Heart right ventricle (tissue), 16 donors: Measurements from ENCODE around the gene NUDCD2. TPM values are rescaled to one million over a fixed set of nuclear protein-coding genes. Genes with fewer than 3 reads are reported as not detected.
"Not testable (repeated sequence)": the region's sequence is repeated elsewhere in the genome, so short reads cannot be mapped to it uniquely, and the experiment has no call there.

Experiments used
- ATAC-seq, 8 donors: fragments of 200-7000 bp; cut with Tn5 transposase; one replicate each; pipeline ENCODE4 v1.9.1; 2020; ENCODE audit warnings: mild to moderate bottlenecking in 8 of 8, moderate library complexity in 8 of 8, moderate number of reproducible peaks in 1 of 8
- DNase-seq, 2 donors: peaks; one replicate each; pipeline ENCODE4 v3.0.0-alpha.2; 2020
- H3K27ac ChIP-seq, 10 donors: fragments of 200-600 bp; sonication (generic) in 2 of 10; one replicate each; pipeline versions ENCODE4 v1.5.0 to v1.8.0; 2020 to 2022; ENCODE audit warnings: mild to moderate bottlenecking in 3 of 10
- H3K27me3 ChIP-seq, 7 donors: fragments of 200-600 bp; one replicate each; pipeline ENCODE4 v1.8.0; 2021 to 2022; ENCODE audit warnings: mild to moderate bottlenecking in 2 of 7
- H3K36me3 ChIP-seq, 9 donors: fragments of 200-600 bp; sonication (generic) in 1 of 9; one replicate each; pipeline versions ENCODE4 v1.5.0 to v1.8.0; 2020 to 2022; ENCODE audit warnings: mild to moderate bottlenecking in 2 of 9
- H3K4me1 ChIP-seq, 9 donors: fragments of 200-600 bp; sonication (generic) in 1 of 9; one replicate each; pipeline versions ENCODE4 v1.5.0 to v1.8.0; 2020 to 2022; ENCODE audit warnings: mild to moderate bottlenecking in 4 of 9
- H3K4me3 ChIP-seq, 10 donors: fragments of 200-600 bp; sonication (generic) in 2 of 10; one replicate each; pipeline versions ENCODE4 v1.5.0 to v1.8.0; 2020 to 2022; ENCODE audit warnings: mild to moderate bottlenecking in 7 of 10, moderate library complexity in 2 of 10
- H3K9me3 ChIP-seq, 11 donors: fragments of 200-600 bp in 10 of 11; sonication (generic) in 2 of 11; one replicate each; pipeline versions ENCODE4 v1.5.0 to v1.8.0; 2013 to 2022; ENCODE audit warnings: mild to moderate bottlenecking in 2 of 11, control low read depth in 1 of 11, moderate library complexity in 1 of 11
- CTCF ChIP-seq, 9 donors: fragments of 200-600 bp; sonication (generic) in 2 of 9; IDR thresholded peaks; one replicate each; pipeline versions ENCODE4 v1.5.0 to v1.8.0; 2021 to 2022; ENCODE audit warnings: antibody characterized with exemption in 9 of 9, mild to moderate bottlenecking in 5 of 9, moderate library complexity in 1 of 9
- WGBS, 2 donors: extraction: QIAGEN DNeasy Blood & Tissue Kit; methylation state at CpG; one replicate each; pipeline ENCODE4 v1.1.7; 2013; ENCODE audit warnings: inconsistent platforms in 1 of 2; 5-methylcytosine and 5-hydroxymethylcytosine counted together
- intact Hi-C, 10 donors: fragments of 100-400 bp; cut with DNase I; formaldehyde crosslinking; loops; one replicate each; pipeline versions ENCODE4 v1.11.1 to v1.14.2; 2022
- polyA plus RNA-seq, 2 donors: library from polyadenylated mRNA; stranded (reverse); fragments of 200-250 nt; gene quantifications; one replicate each; pipeline ENCODE4 v1.2.3, GENCODE V29; 2013
- total RNA-seq, 10 donors: library from RNA; stranded (reverse); fragmentation: NEBNext Ultra II Directional in 3 of 10; extraction: Animal tissue kit (Norgen Biotek cat#: 25700) in 3 of 10; gene quantifications; one replicate each; pipeline versions ENCODE4 v1.2.1 to v1.2.4, GENCODE V29; 2021 to 2023
- donor health status: Arrhythmogenic right ventricular cardiomyopathy.
- donor health status: ischemic (EF 13 %, LVEDD 7.1; RV severe dilation, severe dysfunction).
- donor health status: healthy with polysubstance abuse.
- donor health status: DM: no; HTN: yes; CAD: no.
- donor health status: DM: no; HTN: no; CAD: no.
- donor health status: ischemic (EF 25% LVEDD 6.9; RV normal size, moderate dysfunction).
- donor health status: ischemic (EF 25% LVEDD 5.7; RV mildly dilated, moderate dysfunction).
- donor health status: healthy.
- donor health status: DM: yes; HTN: yes; CAD: no.
- donor health status: Ischemic cardiomyopathy.
- donor health status: ischemic (EF 35%, LVEDD 5.7; RV mildly dilated, moderate dysfunction).
- donor health status: nonischemic (EF 11% LVEDD 7.7; RV severe dilation, severe dysfunction).
- donor health status: DM: yes; HTN: yes; CAD: no.
- donor health status: PGD.
- donor health status: ischemic (EF 29% LVEDD 5.4; RV normal size, mild dysfunction).
- donor health status: nonischemic (EF 23%, LVEDD 6.1; RV moderate dilation, normal function).

NUDCD2 gene
- total and polyA plus RNA-seq, 12 donors, result 4.0 to 17.1 (median 12.1) TPM

GRCh38 chr5:163459462-163459818 is 462 bp downstream of the NUDCD2 start:
- H3K36me3 ChIP-seq, result peaks cover 0 to 24% (median 9%) of the 10 kb centered on the region in 9 donors
- DNase-seq (no peak), ATAC-seq (peak in 1 of 8 donors; percentile 0)
- H3K27ac ChIP-seq, result peak overlapping the region; percentile 89 to 99 (median 94)
- H3K4me1 ChIP-seq, result peaks cover 6 to 37% (median 30%) of the 10 kb centered on the region in 9 donors
- intact Hi-C loops, result loop anchor here in 2 of 10 donors (2.0 to 10.0 kb wide), 2 partner anchors 21 to 45 kb away; partner anchors contain the start of gene MAT2B (in 1 of the 2)
- WGBS, 2 donors, result 0 to 1% methylated on average over 12 of the region's 12 CpGs
- peak overlapping the region; percentile 64 to 98 (median 81) for H3K4me3 ChIP-seq
- H3K9me3 ChIP-seq, result no peaks in the 10 kb centered on the region
- H3K27me3 ChIP-seq, result no peaks in the 10 kb centered on the region
- no peak for TF ChIP-seq CTCF (IDR thresholded peaks at IDR 0.05)

- DNase-seq (no peak), ATAC-seq (no peak)
- Histone ChIP-seq H3K4me1 (peaks cover 6 to 37% (median 30%) of the 10 kb centered on the region in 9 donors), H3K4me3 (peak overlapping the region; percentile 64 to 98 (median 81)), H3K27ac (peak overlapping the region in 9 of 10 donors; percentile 89 to 99 (median 94)), H3K9me3 (no peaks in the 10 kb centered on the region), H3K27me3 (no peaks in the 10 kb centered on the region), H3K36me3 (peaks cover 0 to 30% (median 11%) of the 10 kb centered on the region in 9 donors)
- TF ChIP-seq CTCF (IDR thresholded peaks at IDR 0.05), result no peak
- 41% methylated on average over 6 of the region's 6 CpGs for WGBS, 2 donors
- intact Hi-C loops, result loop anchor here in 2 of 10 donors (2.0 to 10.0 kb wide), 2 partner anchors 20 to 46 kb away; partner anchors contain the start of gene MAT2B (in 1 of the 2)
Measured at GRCh38 chr5:163458778-163459385, 1.0 kb downstream of the NUDCD2 start.

- DNase-seq (no peak), ATAC-seq (no peak)
- H3K4me3 ChIP-seq, result no peak overlapping the region
- intact Hi-C loops, result loop anchor here in 1 of 10 donors (10.0 kb wide), 1 partner anchor 48 kb away; the partner anchor contains the start of gene MAT2B
- H3K36me3 ChIP-seq, result peaks cover 0 to 50% (median 11%) of the 10 kb centered on the region in 9 donors
- H3K9me3 ChIP-seq, result no peaks in the 10 kb centered on the region
- no peak for TF ChIP-seq CTCF (IDR thresholded peaks at IDR 0.05)
- 95 to 97% methylated on average over 7 of the region's 7 CpGs for WGBS, 2 donors
- peaks cover 6 to 33% (median 26%) of the 10 kb centered on the region in 9 donors for H3K4me1 ChIP-seq
- no peak overlapping the region for H3K27ac ChIP-seq
- H3K27me3 ChIP-seq, result no peaks in the 10 kb centered on the region
Measured at GRCh38 chr5:163456840-163457239, 3.1 kb downstream of the NUDCD2 start.

GRCh38 chr5:163456029-163456589 is 3.8 kb downstream of the NUDCD2 start:
- Histone ChIP-seq H3K27ac (no peak overlapping the region), H3K36me3 (peaks cover 0 to 58% (median 11%) of the 10 kb centered on the region in 9 donors), H3K27me3 (no peaks in the 10 kb centered on the region), H3K4me1 (peaks cover 6 to 25% (median 19%) of the 10 kb centered on the region in 9 donors), H3K9me3 (no peaks in the 10 kb centered on the region), H3K4me3 (no peak overlapping the region)
- no peak for TF ChIP-seq CTCF (IDR thresholded peaks at IDR 0.05)
- intact Hi-C loops, result loop anchor here in 1 of 10 donors (10.0 kb wide), 1 partner anchor 49 kb away; the partner anchor contains the start of gene MAT2B
- WGBS, 2 donors, result 89 to 92% methylated on average over 2 of the region's 2 CpGs
- DNase-seq (no peak), ATAC-seq (no peak)

GRCh38 chr5:163455406-163455805 is 4.5 kb downstream of the NUDCD2 start:
- H3K27ac ChIP-seq, H3K4me3 ChIP-seq, H3K27me3 ChIP-seq, ATAC-seq, DNase-seq, H3K9me3 ChIP-seq: not testable (repeated sequence)
- 95 to 97% methylated on average over 17 of the region's 17 CpGs for WGBS, 2 donors
- intact Hi-C loops, result loop anchor here in 1 of 10 donors (10.0 kb wide), 1 partner anchor 49 kb away; the partner anchor contains the start of gene MAT2B
- Histone ChIP-seq H3K4me1 (peaks cover 4 to 19% (median 14%) of the 10 kb centered on the region in 9 donors), H3K36me3 (peaks cover 0 to 65% (median 11%) of the 10 kb centered on the region in 9 donors)
